ENCODE results near the gene FAM98C.
A peak's percentile ranks its signal among the peaks of the same experiment; 100 is the strongest.

The FAM98C gene

GRCh38 chr19:38430931-38431330 is 28.0 kb downstream of the FAM98C start:
- Histone ChIP-seq H3K4me1 (ENCODE audit: low read length) (peaks cover 49% of the 10 kb centered on the region), H3K4me3 (ENCODE audit: low read length) (no peak overlapping the region), H3K36me3 (replicated peaks; ENCODE audit: low read depth, low read length) (no peaks in the 10 kb centered on the region), H4K20me1 (ENCODE audit: insufficient read depth, low read length) (no peaks in the 10 kb centered on the region), H3K27ac (ENCODE audit: low read length) (no peak overlapping the region), H3K9me3 (ENCODE audit: insufficient read depth, low read length) (no peaks in the 10 kb centered on the region), H3K79me2 (ENCODE audit: low read length) (peaks cover under 1% of the 10 kb centered on the region; the same call in 1 of the 2 replicates), H3K9ac (ENCODE audit: low read length) (no peak overlapping the region), H3K27me3 (ENCODE audit: low read depth, low read length) (no peaks in the 10 kb centered on the region), H2AFZ (ENCODE audit: low read depth, low read length) (no peak overlapping the region), H3K4me2 (ENCODE audit: low read length) (no peak overlapping the region)
- TF ChIP-seq EZH2phosphoT487 (IDR thresholded peaks at IDR 0.05; ENCODE audit: low read depth), result no peak
- TF ChIP-seq, protein P1, sequence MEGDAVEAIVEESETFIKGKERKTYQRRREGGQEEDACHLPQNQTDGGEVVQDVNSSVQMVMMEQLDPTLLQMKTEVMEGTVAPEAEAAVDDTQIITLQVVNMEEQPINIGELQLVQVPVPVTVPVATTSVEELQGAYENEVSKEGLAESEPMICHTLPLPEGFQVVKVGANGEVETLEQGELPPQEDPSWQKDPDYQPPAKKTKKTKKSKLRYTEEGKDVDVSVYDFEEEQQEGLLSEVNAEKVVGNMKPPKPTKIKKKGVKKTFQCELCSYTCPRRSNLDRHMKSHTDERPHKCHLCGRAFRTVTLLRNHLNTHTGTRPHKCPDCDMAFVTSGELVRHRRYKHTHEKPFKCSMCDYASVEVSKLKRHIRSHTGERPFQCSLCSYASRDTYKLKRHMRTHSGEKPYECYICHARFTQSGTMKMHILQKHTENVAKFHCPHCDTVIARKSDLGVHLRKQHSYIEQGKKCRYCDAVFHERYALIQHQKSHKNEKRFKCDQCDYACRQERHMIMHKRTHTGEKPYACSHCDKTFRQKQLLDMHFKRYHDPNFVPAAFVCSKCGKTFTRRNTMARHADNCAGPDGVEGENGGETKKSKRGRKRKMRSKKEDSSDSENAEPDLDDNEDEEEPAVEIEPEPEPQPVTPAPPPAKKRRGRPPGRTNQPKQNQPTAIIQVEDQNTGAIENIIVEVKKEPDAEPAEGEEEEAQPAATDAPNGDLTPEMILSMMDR (IDR thresholded peaks at IDR 0.05; ENCODE audit: low read depth, low read length), result no peak

DNA sequence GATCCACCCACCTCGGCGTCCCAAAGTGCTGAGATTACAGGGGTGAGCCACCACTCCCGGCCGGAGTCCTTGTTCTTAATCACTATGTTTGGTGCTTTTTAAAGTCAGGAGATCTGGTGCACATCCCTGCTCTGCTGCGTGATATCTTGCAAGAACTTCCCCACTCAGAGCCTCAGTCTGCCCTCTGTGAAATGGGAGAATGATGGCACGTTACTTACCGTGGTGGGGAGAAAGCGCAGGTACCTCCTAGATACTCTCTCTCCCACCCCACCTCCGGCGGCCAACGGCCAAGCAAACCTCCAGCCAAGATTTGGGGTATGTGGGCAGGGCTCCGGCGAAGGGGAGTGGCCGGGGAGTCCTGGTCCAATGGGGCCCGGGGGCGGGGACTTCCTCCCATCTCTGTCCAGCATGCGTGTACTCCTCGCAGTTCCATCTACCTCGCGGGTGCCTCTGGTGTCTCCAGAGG is 30.4 kb downstream of the FAM98C start, which contains the start of gene RYR1:
RYR1 (plus strand) TSS at position 424 of the 466 bp plus-strand sequence. CDS start 139 bp downstream, outside the sequence.
- H4K20me1 ChIP-seq (ENCODE audit: insufficient read depth, low read length), result no peaks in the 10 kb centered on the region
- H3K27ac ChIP-seq (ENCODE audit: low read length), result no peak within 1 kb of the TSS
- H3K4me2 ChIP-seq (ENCODE audit: low read length), result peak within 1 kb of the TSS; percentile 75
- peak within 1 kb of the TSS; percentile 40; the same call in 1 of the 2 replicates for H2AFZ ChIP-seq (ENCODE audit: low read depth, low read length)
- peak within 1 kb of the TSS; percentile 77 for H3K4me3 ChIP-seq (ENCODE audit: low read length)
- TF ChIP-seq EZH2phosphoT487 (IDR thresholded peaks at IDR 0.05; ENCODE audit: low read depth), result no peak
- TF ChIP-seq, protein P1 (IDR thresholded peaks at IDR 0.05; ENCODE audit: low read depth, low read length), result no peak
- H3K27me3 ChIP-seq (ENCODE audit: low read depth, low read length), result no peaks in the 10 kb centered on the region
- H3K79me2 ChIP-seq (ENCODE audit: low read length), result no peaks in the 10 kb centered on the region
- no peaks in the 10 kb centered on the region for H3K36me3 ChIP-seq (replicated peaks; ENCODE audit: low read depth, low read length)
- H3K9me3 ChIP-seq (ENCODE audit: insufficient read depth, low read length), result no peaks in the 10 kb centered on the region
- peak within 1 kb of the TSS; percentile 60 for H3K9ac ChIP-seq (ENCODE audit: low read length)
- peaks cover 45% of the 10 kb centered on the region for H3K4me1 ChIP-seq (ENCODE audit: low read length)

GRCh38 chr19:38434549-38435051 is 31.7 kb downstream of the FAM98C start:
- Histone ChIP-seq H3K27ac (ENCODE audit: low read length) (no peak overlapping the region), H3K79me2 (ENCODE audit: low read length) (no peaks in the 10 kb centered on the region), H3K4me1 (ENCODE audit: low read length) (peaks cover 32% of the 10 kb centered on the region), H3K4me2 (ENCODE audit: low read length) (peak overlapping the region; percentile 67), H4K20me1 (ENCODE audit: insufficient read depth, low read length) (no peaks in the 10 kb centered on the region), H3K4me3 (ENCODE audit: low read length) (peak overlapping the region; percentile 77), H3K9ac (ENCODE audit: low read length) (peak overlapping the region; percentile 33; the same call in 1 of the 2 replicates), H3K27me3 (ENCODE audit: low read depth, low read length) (no peaks in the 10 kb centered on the region), H3K36me3 (replicated peaks; ENCODE audit: low read depth, low read length) (no peaks in the 10 kb centered on the region), H3K9me3 (ENCODE audit: insufficient read depth, low read length) (no peaks in the 10 kb centered on the region), H2AFZ (ENCODE audit: low read depth, low read length) (no peak overlapping the region)
- TF ChIP-seq EZH2phosphoT487 (IDR thresholded peaks at IDR 0.05; ENCODE audit: low read depth), result no peak
- TF ChIP-seq, protein P1 (IDR thresholded peaks at IDR 0.05; ENCODE audit: low read depth, low read length), result no peak

- Histone ChIP-seq H3K27me3 (ENCODE audit: low read depth, low read length) (no peaks in the 10 kb centered on the region), H4K20me1 (ENCODE audit: insufficient read depth, low read length) (no peaks in the 10 kb centered on the region), H3K36me3 (replicated peaks; ENCODE audit: low read depth, low read length) (no peaks in the 10 kb centered on the region)
These were observed 34.4 kb downstream of the FAM98C start for GRCh38 chr19:38437295-38437694.

More at GRCh38 chr19:38437295-38437694, 34.4 kb downstream of the FAM98C start:
- Histone ChIP-seq H3K9me3 (ENCODE audit: insufficient read depth, low read length) (no peaks in the 10 kb centered on the region), H3K79me2 (ENCODE audit: low read length) (no peaks in the 10 kb centered on the region), H2AFZ (ENCODE audit: low read depth, low read length) (no peak overlapping the region), H3K4me2 (ENCODE audit: low read length) (no peak overlapping the region), H3K4me1 (ENCODE audit: low read length) (peaks cover 41% of the 10 kb centered on the region), H3K4me3 (ENCODE audit: low read length) (no peak overlapping the region), H3K27ac (ENCODE audit: low read length) (no peak overlapping the region), H3K9ac (ENCODE audit: low read length) (no peak overlapping the region)
- TF ChIP-seq, protein P1 (IDR thresholded peaks at IDR 0.05; ENCODE audit: low read depth, low read length), result no peak
- TF ChIP-seq EZH2phosphoT487 (IDR thresholded peaks at IDR 0.05; ENCODE audit: low read depth), result no peak

All from OCI-LY3 (cell line).